Stomach (tissue), 9 donors: ENCODE measurements around the gene NUP188. TPM values are rescaled to one million over a fixed set of nuclear protein-coding genes. Genes with fewer than 3 reads are reported as not detected.

Experiments
- DNase-seq, 2 donors: peaks; one replicate each; pipeline versions ENCODE4 v3.0.0 to v3.0.0-alpha.2; 2013 to 2019
- H3K27ac ChIP-seq, 5 donors: fragments of 200-600 bp in 4 of 5; sonication (generic) in 4 of 5; one replicate each; pipeline ENCODE4 v1.5.1; 2013 to 2019; ENCODE audit warnings: mild to moderate bottlenecking in 1 of 5, moderate library complexity in 1 of 5
- H3K27me3 ChIP-seq, 3 donors: fragments of 200-600 bp; sonication (generic); one replicate each; pipeline ENCODE4 v1.5.1; 2017 to 2019; ENCODE audit warnings: mixed run types in 1 of 3
- H3K36me3 ChIP-seq, 4 donors: fragments of 200-600 bp; sonication (generic); 1 replicate in 3 of 4; 2 replicates in 1 of 4; pipeline ENCODE4 v1.5.1; 2016 to 2019
- H3K4me1 ChIP-seq, 4 donors: fragments of 200-600 bp; sonication (generic); one replicate each; pipeline ENCODE4 v1.5.1; 2016 to 2019
- H3K4me3 ChIP-seq, 4 donors: fragments of 200-600 bp; sonication (generic) in 3 of 4; one replicate each; pipeline ENCODE4 v1.5.1; 2016 to 2019; ENCODE audit warnings: mild to moderate bottlenecking in 1 of 4
- H3K9me3 ChIP-seq, 4 donors: fragments of 200-600 bp; sonication (generic); one replicate each; pipeline ENCODE4 v1.5.1; 2016 to 2019
- EP300 ChIP-seq: sonication (generic); formaldehyde crosslinking; IDR thresholded peaks from one replicate; pipeline ENCODE4 v1.6.1; 2017; ENCODE audit warnings: antibody characterized with exemption
- POLR2A ChIP-seq, 4 donors: fragments of 450-650 bp; IDR thresholded peaks; one replicate each; pipeline ENCODE4 v1.6.1; 2016; ENCODE audit warnings: antibody characterized with exemption in 4 of 4, control low read depth in 2 of 4, mild to moderate bottlenecking in 1 of 4, moderate library complexity in 1 of 4
- POLR2AphosphoS5 ChIP-seq, 3 donors: sonication (generic); formaldehyde crosslinking; IDR thresholded peaks; one replicate each; pipeline ENCODE4 v1.6.1; 2016; ENCODE audit warnings: antibody characterized with exemption in 3 of 3
- WGBS, 5 donors: extraction: QIAGEN DNeasy Blood & Tissue Kit in 3 of 5; methylation state at CpG; one replicate each; pipeline versions ENCODE4 v1.1.5 to v1.1.7; 2013 to 2018; 5-methylcytosine and 5-hydroxymethylcytosine counted together
- intact Hi-C: fragments of 100-400 bp; cut with DNase I; formaldehyde crosslinking; loops from one replicate; pipeline ENCODE4 v1.15.1; 2023; ENCODE audit warnings: low total_unique reads
- polyA plus RNA-seq, 3 donors: library from polyadenylated mRNA; stranded (reverse); fragments of 200-250 nt; gene quantifications; one replicate each; pipeline ENCODE4 v1.2.3, GENCODE V29; 2013
- total RNA-seq, 5 donors: library from RNA; depleted of rRNA; stranded (reverse); fragments of >200 nt; gene quantifications; one replicate each; pipeline versions ENCODE4 v1.1.0 to v1.2.3, GENCODE V29; 2014 to 2016
- TF ChIP-seq, protein P1 (sequence below), 7 experiments: fragments of 450-650 bp in 4 of 7; fragments of 200-600 bp in 3 of 7; sonication (generic) in 3 of 7; IDR thresholded peaks; one replicate each; pipeline ENCODE4 v1.5.1; 2016 to 2019; ENCODE audit warnings: antibody characterized with exemption in 7 of 7, control low read depth in 2 of 7, mild to moderate bottlenecking in 1 of 7
- donor health status: healthy with polysubstance abuse.
- donor health status: Bipolar disorder and iron deficiency.
- donor health status: healthy.

The NUP188 gene
- total and polyA plus RNA-seq, 8 donors, result 4.4 to 79.9 (median 36.7) TPM

DNA sequence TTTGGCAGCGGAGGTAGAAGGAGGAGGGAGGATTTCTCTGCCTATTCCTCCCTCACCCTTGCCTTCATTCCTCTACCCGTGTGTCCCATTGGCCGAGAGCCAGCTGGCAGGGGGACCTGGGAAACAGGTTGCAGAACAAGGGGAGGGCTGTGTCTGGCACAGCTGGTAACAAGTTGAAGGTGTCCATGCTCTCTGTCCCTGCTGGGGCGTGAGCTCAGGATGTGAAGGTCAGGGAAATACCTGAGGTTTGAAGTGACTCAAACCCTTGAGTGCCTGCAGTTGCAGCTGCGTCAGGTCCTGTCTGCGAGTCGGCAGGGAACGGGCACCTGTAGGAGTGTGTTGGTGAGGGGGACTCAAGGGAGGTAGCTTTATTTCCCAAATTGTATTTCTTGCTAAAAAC, 105.1 kb downstream of the NUP188 start:
- Histone ChIP-seq H3K9me3 (no peaks in the 10 kb centered on the region), H3K36me3 (peaks cover 50 to 98% (median 94%) of the 10 kb centered on the region in 4 donors), H3K27me3 (no peaks in the 10 kb centered on the region), H3K4me3 (no peak overlapping the region), H3K4me1 (peaks cover 5 to 16% (median 14%) of the 10 kb centered on the region in 4 donors), H3K27ac (peak overlapping the region; percentile 75 to 88 (median 81))
- intact Hi-C loops, result no loop called here
- TF ChIP-seq, protein P1, sequence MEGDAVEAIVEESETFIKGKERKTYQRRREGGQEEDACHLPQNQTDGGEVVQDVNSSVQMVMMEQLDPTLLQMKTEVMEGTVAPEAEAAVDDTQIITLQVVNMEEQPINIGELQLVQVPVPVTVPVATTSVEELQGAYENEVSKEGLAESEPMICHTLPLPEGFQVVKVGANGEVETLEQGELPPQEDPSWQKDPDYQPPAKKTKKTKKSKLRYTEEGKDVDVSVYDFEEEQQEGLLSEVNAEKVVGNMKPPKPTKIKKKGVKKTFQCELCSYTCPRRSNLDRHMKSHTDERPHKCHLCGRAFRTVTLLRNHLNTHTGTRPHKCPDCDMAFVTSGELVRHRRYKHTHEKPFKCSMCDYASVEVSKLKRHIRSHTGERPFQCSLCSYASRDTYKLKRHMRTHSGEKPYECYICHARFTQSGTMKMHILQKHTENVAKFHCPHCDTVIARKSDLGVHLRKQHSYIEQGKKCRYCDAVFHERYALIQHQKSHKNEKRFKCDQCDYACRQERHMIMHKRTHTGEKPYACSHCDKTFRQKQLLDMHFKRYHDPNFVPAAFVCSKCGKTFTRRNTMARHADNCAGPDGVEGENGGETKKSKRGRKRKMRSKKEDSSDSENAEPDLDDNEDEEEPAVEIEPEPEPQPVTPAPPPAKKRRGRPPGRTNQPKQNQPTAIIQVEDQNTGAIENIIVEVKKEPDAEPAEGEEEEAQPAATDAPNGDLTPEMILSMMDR (IDR thresholded peaks at IDR 0.05), result no peak
- TF ChIP-seq EP300, result no peak
- peak in 2 of 3 donors; percentile 82 to 90 for TF ChIP-seq POLR2AphosphoS5 (IDR thresholded peaks at IDR 0.05)
- no peak for TF ChIP-seq POLR2A (IDR thresholded peaks at IDR 0.05)
- DNase-seq, result peak; percentile 93 to 99
- WGBS, 5 donors, result 34 to 59% (median 41%) methylated on average over 8 of the region's 8 CpGs

DNA sequence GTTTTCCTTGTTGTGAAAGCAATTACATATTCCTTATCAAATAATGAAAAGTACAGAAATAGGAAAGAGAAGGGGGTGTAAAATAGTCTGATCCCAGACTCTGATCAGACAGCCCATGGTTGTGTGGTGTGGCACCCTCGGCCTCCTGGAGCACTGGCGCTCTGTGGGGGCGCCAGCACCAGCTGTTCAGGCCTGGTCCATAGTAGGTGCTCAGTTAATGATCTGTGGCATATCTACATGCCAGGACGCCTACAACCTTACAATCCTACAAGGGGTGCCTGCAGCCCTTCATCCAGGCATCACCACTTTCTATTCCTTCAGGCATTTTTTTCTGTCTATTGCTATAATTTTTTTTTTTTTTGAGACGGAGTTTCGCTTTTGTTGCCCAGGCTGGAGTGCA, 105.5 kb downstream of the NUP188 start:
- TF ChIP-seq, protein P1 (IDR thresholded peaks at IDR 0.05), result no peak
- TF ChIP-seq EP300, result no peak
- no peak for TF ChIP-seq POLR2AphosphoS5 (IDR thresholded peaks at IDR 0.05)
- TF ChIP-seq POLR2A (IDR thresholded peaks at IDR 0.05), result no peak
- peaks cover 5 to 16% (median 14%) of the 10 kb centered on the region in 4 donors for H3K4me1 ChIP-seq
- 79 to 88% (median 85%) methylated on average over 6 of the region's 6 CpGs for WGBS, 5 donors
- peaks cover 47 to 97% (median 93%) of the 10 kb centered on the region in 4 donors for H3K36me3 ChIP-seq
- intact Hi-C loops, result no loop called here
- H3K27ac ChIP-seq, result peak overlapping the region; percentile 74 to 86 (median 76)
- DNase-seq, result no peak
- H3K27me3 ChIP-seq, result no peaks in the 10 kb centered on the region
- no peak overlapping the region for H3K4me3 ChIP-seq
- no peaks in the 10 kb centered on the region for H3K9me3 ChIP-seq

DNA sequence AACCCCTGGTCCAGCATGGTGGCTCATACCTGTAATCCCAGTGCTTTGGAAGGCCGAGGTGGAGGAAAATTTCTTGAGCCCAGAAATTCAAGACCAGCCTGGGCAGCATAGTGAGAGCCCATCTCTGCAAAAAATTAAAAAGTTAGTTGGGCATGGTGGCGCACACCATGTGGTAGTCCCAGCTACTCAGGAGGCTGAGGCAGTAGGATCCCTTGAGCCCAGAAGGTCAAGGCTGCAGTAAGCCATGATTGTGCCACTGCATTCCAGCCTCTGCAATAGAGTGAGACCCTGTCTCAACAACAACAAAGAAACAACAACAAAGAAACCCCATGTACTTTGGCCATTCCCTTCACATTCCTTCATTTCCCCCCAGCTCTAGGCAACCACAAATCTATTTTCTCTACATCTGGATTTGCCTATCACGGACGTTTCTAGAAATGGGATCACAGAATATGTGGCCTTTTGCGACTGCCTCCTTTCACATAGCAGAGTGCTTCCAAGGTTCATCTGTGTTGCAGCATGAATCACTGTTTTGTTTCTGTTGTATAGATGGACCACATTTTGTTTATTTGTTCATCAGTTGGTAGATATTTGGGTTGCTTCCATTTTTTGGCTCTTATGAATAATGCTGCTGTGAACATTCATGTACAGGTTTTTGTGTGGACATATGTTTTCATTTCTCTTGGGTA, 106.8 kb downstream of the NUP188 start:
- H3K4me1 ChIP-seq, result peaks cover 5 to 16% (median 14%) of the 10 kb centered on the region in 4 donors
- intact Hi-C loops, result no loop called here
- H3K27me3 ChIP-seq, result no peaks in the 10 kb centered on the region
- no peaks in the 10 kb centered on the region for H3K9me3 ChIP-seq
- no peak overlapping the region for H3K27ac ChIP-seq
- no peak overlapping the region for H3K4me3 ChIP-seq
- DNase-seq, result no peak
- H3K36me3 ChIP-seq, result peaks cover 34 to 97% (median 89%) of the 10 kb centered on the region in 4 donors
- 80 to 94% (median 88%) methylated on average over 5 of the region's 5 CpGs for WGBS, 5 donors
- TF ChIP-seq POLR2AphosphoS5 (IDR thresholded peaks at IDR 0.05) (no peak), POLR2A (IDR thresholded peaks at IDR 0.05) (no peak), EP300 (no peak)
- TF ChIP-seq, protein P1 (IDR thresholded peaks at IDR 0.05), result no peak

Other genes with a start within 250 kb of the NUP188 start
- 10 to 100 TPM in 3 of 5 donors, 1 to 10 TPM in 2; 5.0 to 23.2 (median 13.3) TPM for gene PKN3, start 245.2 kb upstream of the NUP188 start, total RNA-seq
- gene PKN3, start 245.2 kb upstream of the NUP188 start, polyA plus RNA-seq, result 1 to 10 TPM; 5.3 to 8.0 (median 7.7) TPM
- gene ZDHHC12, start 223.6 kb upstream of the NUP188 start, total RNA-seq, result 100 to 1,000 TPM in 1 of 5 donors, 10 to 100 TPM in 2, 1 to 10 TPM in 2; 3.5 to 116 (median 20.0) TPM
- 10 to 100 TPM; 57.1 to 90.5 (median 60.5) TPM for gene ZDHHC12, start 223.6 kb upstream of the NUP188 start, polyA plus RNA-seq
- 100 to 1,000 TPM in 1 of 5 donors, 10 to 100 TPM in 4; 25.5 to 214 (median 68.3) TPM for gene ZER1, start 175.8 kb upstream of the NUP188 start, total RNA-seq
- gene ZER1, start 175.8 kb upstream of the NUP188 start, polyA plus RNA-seq, result 10 to 100 TPM; 16.3 to 19.2 (median 18.8) TPM
- gene TBC1D13, start 160.4 kb upstream of the NUP188 start, total RNA-seq, result 10 to 100 TPM in 3 of 5 donors, 1 to 10 TPM in 2; 5.8 to 50.6 (median 11.4) TPM
- 10 to 100 TPM; 11.3 to 13.9 (median 11.6) TPM for gene TBC1D13, start 160.4 kb upstream of the NUP188 start, polyA plus RNA-seq
- 100 to 1,000 TPM in 1 of 5 donors, 10 to 100 TPM in 2, 1 to 10 TPM in 2; 5.0 to 186 (median 38.5) TPM for gene ENDOG, start 129.2 kb upstream of the NUP188 start, total RNA-seq
- gene ENDOG, start 129.2 kb upstream of the NUP188 start, polyA plus RNA-seq, result 10 to 100 TPM; 22.9 to 32.5 (median 30.4) TPM
- 100 to 1,000 TPM in 1 of 5 donors, 10 to 100 TPM in 4; 11.1 to 104 (median 14.2) TPM for gene SPOUT1, start 117.9 kb upstream of the NUP188 start, total RNA-seq
- gene SPOUT1, start 117.9 kb upstream of the NUP188 start, polyA plus RNA-seq, result 10 to 100 TPM; 13.4 to 31.3 (median 29.4) TPM
- gene KYAT1, start 65.7 kb upstream of the NUP188 start, total RNA-seq, result 10 to 100 TPM in 2 of 5 donors, 1 to 10 TPM in 2, under 1 TPM in 1; 0.58 to 25.7 (median 6.1) TPM
- gene KYAT1, start 65.7 kb upstream of the NUP188 start, polyA plus RNA-seq, result 1 to 10 TPM; 4.8 to 7.5 (median 5.3) TPM
- 10 to 100 TPM; 14.7 to 63.7 (median 25.1) TPM for gene LRRC8A, start 65.6 kb upstream of the NUP188 start, total RNA-seq
- 10 to 100 TPM; 11.2 to 22.7 (median 13.6) TPM for gene LRRC8A, start 65.6 kb upstream of the NUP188 start, polyA plus RNA-seq
- gene PHYHD1, start 26.7 kb upstream of the NUP188 start, total RNA-seq, result 10 to 100 TPM in 4 of 5 donors, 1 to 10 TPM in 1; 1.4 to 37.3 (median 13.8) TPM
- 10 to 100 TPM; 43.9 to 55.8 (median 49.1) TPM for gene PHYHD1, start 26.7 kb upstream of the NUP188 start, polyA plus RNA-seq
- 10 to 100 TPM in 1 of 5 donors, 1 to 10 TPM in 3, under 1 TPM in 1; 0.58 to 17.1 (median 9.4) TPM for gene DOLK, start 96 bp upstream of the NUP188 start, total RNA-seq
- 1 to 10 TPM; 3.2 to 8.1 (median 6.2) TPM for gene DOLK, start 96 bp upstream of the NUP188 start, polyA plus RNA-seq
- gene SH3GLB2, start 80.6 kb downstream of the NUP188 start, total RNA-seq, result 100 to 1,000 TPM in 4 of 5 donors, 10 to 100 TPM in 1; 50.5 to 408 (median 138) TPM
- 100 to 1,000 TPM in 2 of 3 donors, 10 to 100 TPM in 1; 58.2 to 113 (median 102) TPM for gene SH3GLB2, start 80.6 kb downstream of the NUP188 start, polyA plus RNA-seq
- gene MIGA2, start 88.9 kb downstream of the NUP188 start, total RNA-seq, result 100 to 1,000 TPM in 1 of 5 donors, 10 to 100 TPM in 4; 34.5 to 175 (median 49.0) TPM
- 10 to 100 TPM in 2 of 3 donors, 1 to 10 TPM in 1; 9.0 to 28.2 (median 10.4) TPM for gene MIGA2, start 88.9 kb downstream of the NUP188 start, polyA plus RNA-seq
- gene DOLPP1, start 133.4 kb downstream of the NUP188 start, total RNA-seq, result 10 to 100 TPM in 4 of 5 donors, 1 to 10 TPM in 1; 5.5 to 84.0 (median 17.4) TPM
- gene DOLPP1, start 133.4 kb downstream of the NUP188 start, polyA plus RNA-seq, result 10 to 100 TPM in 1 of 3 donors, 1 to 10 TPM in 2; 3.4 to 11.4 (median 8.3) TPM
- 10 to 100 TPM; 13.0 to 92.2 (median 49.6) TPM for gene CRAT, start 163.1 kb downstream of the NUP188 start, total RNA-seq
- gene CRAT, start 163.1 kb downstream of the NUP188 start, polyA plus RNA-seq, result 10 to 100 TPM; 25.8 to 28.5 (median 28.1) TPM
- gene PTPA, start 163.7 kb downstream of the NUP188 start, total RNA-seq, result 100 to 1,000 TPM in 1 of 5 donors, 10 to 100 TPM in 4; 12.3 to 118 (median 48.8) TPM
- gene PTPA, start 163.7 kb downstream of the NUP188 start, polyA plus RNA-seq, result 100 to 1,000 TPM in 1 of 3 donors, 10 to 100 TPM in 2; 69.2 to 111 (median 77.9) TPM
- 10 to 100 TPM in 1 of 5 donors, 1 to 10 TPM in 4; 2.6 to 30.4 (median 4.5) TPM for gene IER5L, start 230.6 kb downstream of the NUP188 start, total RNA-seq
- gene IER5L, start 230.6 kb downstream of the NUP188 start, polyA plus RNA-seq, result 10 to 100 TPM in 2 of 3 donors, 1 to 10 TPM in 1; 7.2 to 25.1 (median 17.0) TPM